ENCODE measurements around the gene WDR75. TPM values are rescaled to one million over a fixed set of nuclear protein-coding genes. Genes with fewer than 3 reads are reported as not detected.

WDR75 gene
- total RNA-seq, 2 experiments from 2014 or later = 51.6 to 55.5 TPM

GRCh38 chr2:189487283-189488007, 46.2 kb downstream of the WDR75 start:
- H3K27ac Mint-ChIP-seq = no peak overlapping the region
- no peak overlapping the region for H3K4me3 Mint-ChIP-seq
- POLR2A ChIA-PET = no interaction called here
- no peaks in the 10 kb centered on the region for H3K36me3 Mint-ChIP-seq
- H3K27me3 Mint-ChIP-seq = peaks cover 6% of the 10 kb centered on the region
- H3K9me3 Mint-ChIP-seq = no peaks in the 10 kb centered on the region
- no peak for ATAC-seq (ENCODE audit: low read depth)
- H3K4me1 Mint-ChIP-seq = no peaks in the 10 kb centered on the region
- no peak for DNase-seq

- DNase-seq = no peak
- Mint-ChIP-seq H3K4me3 (no peak overlapping the region), H3K27me3 (peaks cover 6% of the 10 kb centered on the region), H3K36me3 (no peaks in the 10 kb centered on the region), H3K27ac (no peak overlapping the region), H3K4me1 (no peaks in the 10 kb centered on the region), H3K9me3 (no peaks in the 10 kb centered on the region)
- POLR2A ChIA-PET = no interaction called here
- ATAC-seq (ENCODE audit: low read depth) = no peak
These were observed 46.7 kb downstream of the WDR75 start for GRCh38 chr2:189488008-189488310.

GRCh38 chr2:189492451-189492850, 51.2 kb downstream of the WDR75 start:
- no peak for DNase-seq
- H3K4me1 Mint-ChIP-seq = no peaks in the 10 kb centered on the region
- H3K27ac Mint-ChIP-seq = no peak overlapping the region

GRCh38 chr2:189498205-189498604, 56.9 kb downstream of the WDR75 start:
- Mint-ChIP-seq H3K9me3 (peaks cover 7% of the 10 kb centered on the region), H3K27me3 (peaks cover 4% of the 10 kb centered on the region), H3K4me1 (no peaks in the 10 kb centered on the region), H3K4me3 (no peak overlapping the region), H3K27ac (no peak overlapping the region), H3K36me3 (no peaks in the 10 kb centered on the region)
- DNase-seq (no peak), ATAC-seq (ENCODE audit: low read depth) (no peak)
- POLR2A ChIA-PET = no interaction called here

More at GRCh38 chr2:189492451-189492850, 51.2 kb downstream of the WDR75 start:
- Mint-ChIP-seq H3K27me3 (peaks cover 8% of the 10 kb centered on the region), H3K9me3 (peaks cover 7% of the 10 kb centered on the region), H3K36me3 (no peaks in the 10 kb centered on the region), H3K4me3 (no peak overlapping the region)
- POLR2A ChIA-PET = no interaction called here
- ATAC-seq (ENCODE audit: low read depth) = no peak

GRCh38 chr2:189499137-189499536, 57.9 kb downstream of the WDR75 start:
- Mint-ChIP-seq H3K9me3 (peaks cover 7% of the 10 kb centered on the region), H3K36me3 (no peaks in the 10 kb centered on the region), H3K27ac (no peak overlapping the region), H3K27me3 (peaks cover 4% of the 10 kb centered on the region), H3K4me3 (no peak overlapping the region), H3K4me1 (no peaks in the 10 kb centered on the region)
- POLR2A ChIA-PET = no interaction called here
- DNase-seq (no peak), ATAC-seq (ENCODE audit: low read depth) (no peak)

- Mint-ChIP-seq H3K27ac (no peak overlapping the region), H3K9me3 (no peaks in the 10 kb centered on the region), H3K36me3 (no peaks in the 10 kb centered on the region), H3K27me3 (peaks cover 2% of the 10 kb centered on the region), H3K4me1 (peaks cover 6% of the 10 kb centered on the region), H3K4me3 (no peak overlapping the region)
- DNase-seq = no peak
- no peak for ATAC-seq (ENCODE audit: low read depth)
- POLR2A ChIA-PET = no interaction called here
These were observed 59.3 kb downstream of the WDR75 start for GRCh38 chr2:189500456-189501160.

- H3K27ac Mint-ChIP-seq = no peak overlapping the region
- no peak overlapping the region for H3K4me3 Mint-ChIP-seq
- peaks cover 8% of the 10 kb centered on the region for H3K4me1 Mint-ChIP-seq
- no peak for ATAC-seq (ENCODE audit: low read depth)
- H3K9me3 Mint-ChIP-seq = no peaks in the 10 kb centered on the region
- DNase-seq = no peak
- no peaks in the 10 kb centered on the region for H3K36me3 Mint-ChIP-seq
- POLR2A ChIA-PET = no interaction called here
- H3K27me3 Mint-ChIP-seq = peaks cover 2% of the 10 kb centered on the region
These were observed 60.2 kb downstream of the WDR75 start for GRCh38 chr2:189501487-189501886.

GRCh38 chr2:189502714-189503113, 61.4 kb downstream of the WDR75 start:
- H3K27me3 Mint-ChIP-seq = peaks cover 2% of the 10 kb centered on the region
- no peak overlapping the region for H3K27ac Mint-ChIP-seq
- ATAC-seq (ENCODE audit: low read depth) = no peak
- peaks cover 8% of the 10 kb centered on the region for H3K4me1 Mint-ChIP-seq
- no peaks in the 10 kb centered on the region for H3K9me3 Mint-ChIP-seq
- POLR2A ChIA-PET = no interaction called here
- H3K4me3 Mint-ChIP-seq = no peak overlapping the region
- DNase-seq = no peak
- H3K36me3 Mint-ChIP-seq = no peaks in the 10 kb centered on the region

GRCh38 chr2:189504238-189504637, 63.0 kb downstream of the WDR75 start:
- Mint-ChIP-seq H3K4me1 (peaks cover 8% of the 10 kb centered on the region), H3K4me3 (no peak overlapping the region), H3K36me3 (no peaks in the 10 kb centered on the region), H3K27ac (no peak overlapping the region), H3K27me3 (peaks cover 2% of the 10 kb centered on the region), H3K9me3 (peaks cover 6% of the 10 kb centered on the region)
- DNase-seq = no peak
- POLR2A ChIA-PET = no interaction called here
- no peak for ATAC-seq (ENCODE audit: low read depth)

- no peak overlapping the region for H3K4me3 Mint-ChIP-seq
- ATAC-seq (ENCODE audit: low read depth) (no peak), DNase-seq (no peak)
- H3K27ac Mint-ChIP-seq = no peak overlapping the region
- peaks cover 6% of the 10 kb centered on the region for H3K9me3 Mint-ChIP-seq
- no peaks in the 10 kb centered on the region for H3K27me3 Mint-ChIP-seq
- H3K4me1 Mint-ChIP-seq = peaks cover 8% of the 10 kb centered on the region
- POLR2A ChIA-PET = no interaction called here
- no peaks in the 10 kb centered on the region for H3K36me3 Mint-ChIP-seq
These were observed 64.2 kb downstream of the WDR75 start for GRCh38 chr2:189505492-189505891.

GRCh38 chr2:189506514-189506976, 65.3 kb downstream of the WDR75 start:
- DNase-seq (no peak), ATAC-seq (ENCODE audit: low read depth) (no peak)
- Mint-ChIP-seq H3K36me3 (no peaks in the 10 kb centered on the region), H3K9me3 (peaks cover 6% of the 10 kb centered on the region), H3K4me3 (no peak overlapping the region), H3K27me3 (peaks cover 2% of the 10 kb centered on the region), H3K27ac (no peak overlapping the region), H3K4me1 (peaks cover 8% of the 10 kb centered on the region)
- POLR2A ChIA-PET = no interaction called here

- Mint-ChIP-seq H3K4me1 (no peaks in the 10 kb centered on the region), H3K27me3 (peaks cover 3% of the 10 kb centered on the region), H3K36me3 (no peaks in the 10 kb centered on the region), H3K9me3 (peaks cover 6% of the 10 kb centered on the region), H3K4me3 (no peak overlapping the region), H3K27ac (no peak overlapping the region)
- POLR2A ChIA-PET = no interaction called here
- ATAC-seq (ENCODE audit: low read depth) (no peak), DNase-seq (no peak)
These were observed 70.1 kb downstream of the WDR75 start for GRCh38 chr2:189511210-189511959.

- Mint-ChIP-seq H3K4me3 (no peak overlapping the region), H3K36me3 (no peaks in the 10 kb centered on the region), H3K4me1 (no peaks in the 10 kb centered on the region), H3K9me3 (peaks cover 6% of the 10 kb centered on the region), H3K27ac (no peak overlapping the region), H3K27me3 (peaks cover 3% of the 10 kb centered on the region)
- POLR2A ChIA-PET = no interaction called here
- DNase-seq (no peak), ATAC-seq (ENCODE audit: low read depth) (no peak)
These were observed 70.7 kb downstream of the WDR75 start for GRCh38 chr2:189511960-189512319.

GRCh38 chr2:189512879-189513278, 71.6 kb downstream of the WDR75 start:
- peaks cover 3% of the 10 kb centered on the region for H3K27me3 Mint-ChIP-seq
- H3K4me1 Mint-ChIP-seq = no peaks in the 10 kb centered on the region
- POLR2A ChIA-PET = no interaction called here
- H3K4me3 Mint-ChIP-seq = no peak overlapping the region
- H3K9me3 Mint-ChIP-seq = peaks cover 6% of the 10 kb centered on the region
- H3K36me3 Mint-ChIP-seq = no peaks in the 10 kb centered on the region
- ATAC-seq (ENCODE audit: low read depth) (no peak), DNase-seq (no peak)
- no peak overlapping the region for H3K27ac Mint-ChIP-seq

Measured in activated naive CD8-positive, alpha-beta T cell treated with anti-CD3 and anti-CD28 coated beads, Interleukin-2, amount 10 ng/mL, durations not matched to agents 7 days and 5 days (primary cell).